Putamen (tissue), 1 donor: ENCODE results near the gene TACR2.

Experiments used
- DNase-seq: peaks from one replicate; pipeline ENCODE4 v3.0.0-alpha.2; 2016; ENCODE audit warnings: low spot score

Gene TACR2

DNA sequence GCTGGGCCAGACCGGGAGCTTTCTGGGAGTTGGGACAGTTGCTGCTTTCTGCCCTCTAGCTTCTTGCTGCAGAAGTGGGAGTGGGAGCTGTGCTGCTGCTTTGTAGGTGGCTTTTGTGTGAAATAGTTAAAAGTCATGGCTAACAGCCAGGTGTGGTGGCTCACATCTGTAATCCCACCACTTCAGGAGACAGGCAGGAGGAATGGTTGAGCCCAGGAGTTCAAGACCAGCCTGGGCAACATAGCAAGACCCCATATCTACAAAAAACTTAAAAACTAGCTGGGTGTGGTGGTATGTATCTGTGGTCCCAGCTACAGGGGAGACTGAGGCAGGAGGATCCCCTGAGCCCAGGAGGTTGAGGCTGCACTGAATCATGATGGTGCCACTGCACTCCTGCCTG, 13.7 kb downstream of the TACR2 start:
- no peak for DNase-seq

DNA sequence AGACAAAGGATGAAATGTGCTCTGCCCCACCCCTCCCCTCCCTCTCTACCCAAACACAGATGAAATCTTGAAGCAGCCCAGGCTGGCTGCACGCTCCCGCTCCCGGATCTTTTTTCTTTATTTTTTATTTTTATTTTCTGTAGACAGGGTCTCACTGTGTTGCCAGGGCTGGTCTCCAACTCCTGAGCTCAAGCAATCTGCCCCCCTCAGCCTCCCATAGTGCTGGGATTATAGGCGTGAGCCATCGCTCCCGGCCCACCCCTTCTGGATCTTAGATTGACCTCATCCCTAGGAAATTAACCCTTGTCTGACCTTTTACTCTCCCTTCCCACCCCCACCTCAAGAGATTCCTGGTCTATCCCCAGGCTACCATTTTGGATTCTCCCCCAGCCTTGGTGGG, 14.3 kb downstream of the TACR2 start:
- DNase-seq = no peak

DNA sequence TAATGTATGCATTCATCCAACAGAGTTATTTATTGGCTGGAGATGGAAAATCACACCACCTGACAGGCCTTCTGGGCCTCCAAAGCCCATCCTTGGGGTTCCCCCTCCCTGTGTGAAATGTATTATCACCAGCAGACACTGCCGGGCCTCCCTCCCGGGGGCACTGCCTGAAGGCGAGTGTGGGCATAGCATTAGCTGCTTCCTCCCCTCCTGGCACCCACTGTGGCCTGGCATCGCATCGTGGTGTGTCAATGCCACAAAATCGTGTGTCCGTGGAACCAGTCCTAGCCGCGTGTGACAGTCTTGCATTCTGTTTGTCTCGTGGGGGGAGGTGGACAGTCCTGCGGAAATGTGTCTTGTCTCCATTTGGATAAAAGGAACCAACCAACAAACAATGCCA, 15.3 kb downstream of the TACR2 start:
- DNase-seq = no peak

DNA sequence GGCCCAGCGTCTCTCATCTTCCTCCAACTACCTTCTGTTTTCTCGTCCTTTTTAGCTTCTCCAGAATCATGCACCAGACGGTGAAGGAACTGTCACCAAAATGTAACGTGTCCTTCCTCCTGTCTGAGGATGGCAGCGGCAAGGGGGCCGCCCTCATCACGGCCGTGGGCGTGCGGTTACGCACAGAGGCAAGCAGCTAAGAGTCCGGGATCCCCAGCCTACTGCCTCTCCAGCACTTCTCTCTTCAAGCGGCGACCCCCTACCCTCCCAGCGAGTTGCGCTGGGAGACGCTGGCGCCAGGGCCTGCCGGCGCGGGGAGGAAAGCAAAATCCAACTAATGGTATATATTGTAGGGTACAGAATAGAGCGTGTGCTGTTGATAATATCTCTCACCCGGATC, 15.8 kb downstream of the TACR2 start:
- DNase-seq = no peak

DNA sequence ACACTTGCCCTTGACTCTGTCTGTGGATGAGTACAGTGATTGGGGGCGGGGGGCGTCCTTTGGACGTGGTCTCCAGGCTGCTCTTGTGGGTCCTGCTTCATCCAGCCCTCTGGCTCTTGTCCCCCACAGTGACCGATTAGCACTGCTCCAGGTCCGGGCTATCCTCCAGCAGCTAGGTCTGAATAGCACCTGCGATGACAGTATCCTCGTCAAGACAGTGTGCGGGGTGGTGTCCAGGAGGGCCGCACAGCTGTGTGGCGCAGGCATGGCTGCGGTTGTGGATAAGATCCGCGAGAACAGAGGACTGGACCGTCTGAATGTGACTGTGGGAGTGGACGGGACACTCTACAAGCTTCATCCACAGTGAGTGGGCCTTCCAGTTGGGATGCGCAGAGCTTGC, 18.3 kb downstream of the TACR2 start:
- no peak for DNase-seq

DNA sequence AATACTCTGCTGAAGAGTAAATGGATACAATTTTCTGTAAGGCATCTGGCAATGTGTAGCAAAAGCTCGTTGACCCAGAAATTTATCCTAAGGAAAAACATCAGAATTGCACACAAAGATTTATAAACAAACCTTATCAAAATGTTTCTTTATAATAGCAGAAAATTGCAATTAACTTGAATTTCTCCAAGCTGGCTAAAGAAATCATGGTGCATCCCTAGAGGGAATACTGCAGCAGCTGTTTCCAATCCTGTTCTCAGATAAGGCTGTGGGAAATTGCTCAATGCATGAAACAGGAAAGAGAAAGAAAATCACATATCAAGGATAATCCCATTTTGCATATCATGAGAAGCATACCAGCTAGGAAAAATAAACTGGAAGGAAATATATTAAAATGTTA, 18.7 kb downstream of the TACR2 start:
- no peak for DNase-seq

DNA sequence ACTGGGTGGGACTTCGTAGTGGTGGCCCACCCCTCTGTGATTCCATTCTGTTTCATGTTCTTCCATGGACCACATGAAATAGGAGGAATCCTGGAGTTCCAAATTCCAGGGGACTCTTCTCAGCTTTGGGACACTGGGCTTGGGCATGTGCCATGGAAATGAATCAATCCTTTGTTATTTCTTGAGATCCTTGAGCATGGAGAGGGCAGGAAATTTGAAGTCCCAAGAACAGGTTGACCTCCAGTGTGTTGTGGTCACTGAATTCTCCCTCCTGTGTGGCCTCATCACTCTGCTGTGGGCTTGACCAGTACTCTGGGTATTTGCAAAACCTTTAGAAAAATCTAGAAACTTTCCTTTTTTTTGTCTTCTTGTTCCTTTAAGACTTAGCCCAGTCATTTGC, 22.7 kb downstream of the TACR2 start:
- DNase-seq = no peak

DNA sequence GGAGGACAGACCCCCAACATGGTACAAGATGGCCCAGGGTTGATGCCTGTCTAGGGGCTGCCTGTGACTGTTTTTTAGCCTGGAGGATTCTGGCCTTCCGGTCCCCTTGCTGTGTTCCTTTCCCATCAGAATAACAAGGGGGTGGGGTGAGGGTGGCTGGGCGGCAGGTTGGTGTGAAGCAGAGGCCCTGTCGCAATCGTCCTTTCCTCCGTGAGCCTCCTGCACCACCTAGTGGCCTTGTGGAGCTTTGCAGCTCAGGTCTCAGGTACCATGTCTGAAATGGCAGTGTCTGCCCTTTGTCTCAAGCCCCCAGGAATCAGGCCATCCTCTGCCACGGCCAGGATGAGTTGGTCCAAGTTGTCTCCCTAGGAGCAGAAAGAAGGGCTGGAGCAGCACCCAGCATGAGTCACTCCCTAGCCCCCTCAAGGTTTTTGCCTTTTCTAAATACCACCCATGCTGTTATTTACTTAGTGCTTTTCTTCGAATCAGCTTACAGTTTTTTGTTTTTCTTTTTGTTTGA, 24.2 kb downstream of the TACR2 start:
- peak; percentile 62 for DNase-seq

DNA sequence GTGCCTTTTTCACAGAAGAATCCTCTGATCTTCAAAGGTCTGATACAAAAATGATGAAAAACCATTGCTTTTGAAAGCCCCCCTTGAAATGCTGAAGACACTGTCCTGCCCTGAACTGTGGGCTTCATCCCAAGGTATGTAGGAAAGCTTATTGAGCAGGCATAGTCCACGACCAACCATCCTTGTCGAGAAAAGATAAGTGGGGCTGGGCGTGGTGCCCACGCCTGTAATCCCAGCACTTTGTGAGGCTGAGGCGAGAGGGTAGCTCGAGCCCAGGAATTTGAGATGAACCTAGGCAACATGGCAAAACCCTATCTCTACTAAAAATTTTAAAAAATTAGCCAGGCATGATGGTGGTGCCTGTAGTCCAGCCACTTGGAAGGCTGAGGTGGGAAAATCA, 25.6 kb downstream of the TACR2 start:
- no peak for DNase-seq

DNA sequence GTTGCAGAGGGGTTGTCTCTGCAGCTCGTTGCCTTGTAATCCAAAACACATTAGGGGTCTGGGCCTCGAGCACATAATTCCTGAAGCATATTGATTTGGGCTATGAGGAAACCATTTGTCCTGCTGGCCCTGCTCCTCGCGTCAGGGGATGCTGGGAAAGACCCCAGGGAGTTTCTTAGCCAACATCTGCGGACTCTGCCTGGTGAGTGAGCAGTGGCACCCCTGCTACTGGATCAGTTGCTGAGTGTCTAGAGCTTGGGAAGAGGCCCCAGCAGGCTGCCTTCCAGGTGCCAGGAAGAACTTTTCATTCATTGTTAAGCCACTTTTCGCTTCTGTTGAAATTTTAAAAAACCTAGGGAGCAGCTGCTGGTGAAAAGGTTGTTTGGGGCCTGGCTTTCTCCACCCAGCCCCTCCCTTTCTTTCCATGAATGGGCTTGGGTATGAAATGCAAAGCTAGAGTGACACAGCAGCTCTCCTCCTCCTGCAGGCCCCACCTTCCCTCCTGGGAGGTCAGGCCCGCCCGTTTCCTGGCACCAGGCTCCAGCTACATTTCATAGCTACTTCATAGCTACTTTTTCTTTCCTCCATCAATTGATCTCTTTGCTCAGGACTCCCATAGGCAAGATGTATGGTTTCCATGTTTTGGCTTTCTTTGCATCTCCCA, 26.8 kb downstream of the TACR2 start:
- no peak for DNase-seq

DNA sequence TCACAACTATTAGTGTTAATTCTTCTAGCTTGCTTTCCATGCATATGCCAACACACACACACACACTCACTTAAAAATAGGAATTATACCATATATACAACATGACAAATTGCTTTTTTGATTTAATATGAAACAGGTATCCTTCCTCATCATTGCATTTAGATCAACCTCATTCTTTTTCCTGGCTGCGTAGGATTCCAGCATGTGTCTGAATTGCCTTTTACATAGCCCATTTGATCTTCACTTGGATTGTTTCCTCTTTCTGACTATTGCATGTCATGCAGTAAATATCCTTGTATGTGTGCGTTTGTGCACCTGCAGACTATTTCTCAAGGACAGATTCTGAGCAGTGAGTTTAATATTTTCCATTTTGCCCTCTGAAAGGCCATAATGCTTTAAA, 28.2 kb downstream of the TACR2 start:
- no peak for DNase-seq

DNA sequence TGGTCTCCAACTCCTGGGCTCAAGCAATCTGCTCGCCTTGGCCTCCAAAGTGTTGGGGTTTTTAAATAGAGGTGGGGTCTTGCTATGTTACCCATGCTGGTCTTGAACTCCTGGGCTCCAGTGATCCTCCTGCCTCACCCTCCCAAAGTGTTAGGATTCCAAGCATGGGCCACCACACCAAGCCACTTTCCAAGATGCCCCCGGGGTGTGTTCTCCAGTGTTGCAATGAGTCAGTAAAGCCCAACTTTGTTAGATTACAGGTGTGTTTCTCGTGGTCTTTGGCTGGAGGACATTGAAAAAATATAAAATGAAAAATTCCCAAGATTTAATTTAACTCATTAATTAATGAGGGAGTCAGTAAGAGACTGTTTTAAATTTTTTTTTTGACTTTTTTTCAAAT, 29.2 kb downstream of the TACR2 start:
- DNase-seq = no peak

DNA sequence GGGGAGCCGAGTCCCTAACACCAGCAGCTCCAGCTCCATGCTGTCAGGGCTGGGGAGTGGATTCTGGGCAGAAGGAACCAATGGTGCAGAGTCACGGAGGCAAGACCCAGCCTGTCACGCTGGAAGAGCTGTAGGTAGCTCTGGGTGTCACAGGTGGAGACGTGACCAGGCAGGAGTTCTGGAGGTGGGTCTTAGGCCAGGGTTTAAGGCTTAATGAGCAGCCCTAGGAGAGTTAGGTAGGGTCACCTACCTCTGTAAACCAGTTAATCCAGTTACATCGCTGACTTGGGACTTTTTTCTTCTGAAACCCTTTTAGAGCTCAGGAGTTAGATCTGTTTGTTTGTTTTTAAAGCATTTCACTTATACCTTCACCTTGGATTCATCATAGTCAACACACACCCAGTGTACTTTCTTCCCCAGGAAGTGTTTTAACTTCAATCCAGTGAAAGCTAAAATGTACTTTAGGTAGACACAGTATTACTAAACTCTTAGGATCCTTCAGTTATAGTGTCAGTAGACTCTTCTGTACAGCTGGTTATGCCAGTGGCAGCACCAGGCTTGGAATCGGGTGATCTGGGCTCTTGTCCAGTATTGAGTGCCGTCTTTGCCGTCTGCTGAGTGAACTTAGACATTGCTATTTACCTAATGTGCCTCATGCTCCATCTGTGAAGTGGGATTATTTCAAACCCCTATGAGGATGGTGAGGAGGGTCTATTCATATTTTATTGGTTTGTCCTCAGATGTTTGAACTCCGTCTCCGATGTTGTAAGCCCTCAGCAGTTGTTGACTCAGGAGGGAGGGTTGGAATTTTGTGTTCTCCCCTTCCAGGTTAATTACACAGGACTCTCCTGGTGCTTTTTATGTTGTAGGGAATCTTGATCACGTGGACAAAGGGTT, 31.0 kb downstream of the TACR2 start:
- no peak for DNase-seq

DNA sequence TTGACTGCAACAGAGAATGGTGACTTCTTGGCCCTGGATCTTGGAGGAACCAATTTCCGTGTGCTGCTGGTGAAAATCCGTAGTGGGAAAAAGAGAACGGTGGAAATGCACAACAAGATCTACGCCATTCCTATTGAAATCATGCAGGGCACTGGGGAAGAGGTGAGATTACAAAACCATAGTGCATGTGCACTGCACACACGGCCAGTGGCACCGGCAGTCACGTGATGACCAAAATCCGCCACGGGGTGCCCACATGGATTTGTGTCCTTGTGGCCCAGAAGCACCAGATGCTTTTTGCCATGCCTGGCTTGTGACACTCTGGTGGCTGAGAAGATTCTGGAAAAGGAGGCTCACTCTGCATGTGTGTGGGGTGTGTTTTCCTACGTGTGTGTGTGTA, 32.4 kb downstream of the TACR2 start:
- DNase-seq = no peak

DNA sequence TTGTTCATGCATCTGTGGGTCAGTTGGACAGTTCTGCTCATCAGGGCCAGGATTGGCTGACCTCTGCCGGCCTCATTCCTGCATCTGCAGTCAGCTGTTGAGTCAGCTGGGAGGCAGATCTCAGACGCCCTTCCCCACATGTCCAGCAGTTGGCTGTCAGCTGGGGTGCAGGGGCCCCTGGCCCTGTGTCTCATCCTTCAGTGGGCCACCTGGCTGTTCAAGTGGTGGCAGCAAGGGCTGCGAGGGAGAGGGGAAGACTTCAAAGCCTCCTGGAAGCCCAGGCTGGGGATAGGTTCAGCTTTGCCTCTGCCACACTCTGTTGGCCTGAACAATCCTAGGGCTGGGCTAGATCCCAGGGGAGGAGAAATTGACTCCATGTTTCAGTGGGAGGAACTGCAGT, 33.2 kb downstream of the TACR2 start:
- DNase-seq = no peak

DNA sequence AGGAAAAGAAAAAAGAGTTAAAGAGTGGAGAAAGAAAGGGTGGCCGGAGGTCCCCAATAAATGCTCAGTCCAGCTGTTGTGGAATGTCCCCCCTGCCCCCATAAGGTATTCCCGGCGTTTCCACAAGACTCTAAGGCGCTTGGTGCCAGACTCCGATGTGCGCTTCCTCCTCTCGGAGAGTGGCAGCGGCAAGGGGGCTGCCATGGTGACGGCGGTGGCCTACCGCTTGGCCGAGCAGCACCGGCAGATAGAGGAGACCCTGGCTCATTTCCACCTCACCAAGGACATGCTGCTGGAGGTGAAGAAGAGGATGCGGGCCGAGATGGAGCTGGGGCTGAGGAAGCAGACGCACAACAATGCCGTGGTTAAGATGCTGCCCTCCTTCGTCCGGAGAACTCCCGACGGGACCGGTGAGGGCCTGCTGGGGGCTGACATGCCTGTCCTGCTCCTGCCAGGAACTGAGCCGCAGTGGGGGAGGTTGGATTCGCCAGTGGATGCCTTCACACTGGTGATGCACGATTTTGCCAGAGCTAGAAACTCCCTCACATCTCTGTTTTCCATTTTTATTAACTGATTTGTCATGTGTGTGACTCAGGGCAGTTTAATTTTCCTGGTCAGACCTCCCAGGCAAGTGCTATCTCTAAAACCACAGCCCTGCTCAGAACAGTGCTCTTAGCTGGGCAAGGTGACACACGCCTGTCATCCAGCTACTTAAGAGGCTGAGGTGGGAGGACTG, 34.2 kb downstream of the TACR2 start:
- no peak for DNase-seq

DNA sequence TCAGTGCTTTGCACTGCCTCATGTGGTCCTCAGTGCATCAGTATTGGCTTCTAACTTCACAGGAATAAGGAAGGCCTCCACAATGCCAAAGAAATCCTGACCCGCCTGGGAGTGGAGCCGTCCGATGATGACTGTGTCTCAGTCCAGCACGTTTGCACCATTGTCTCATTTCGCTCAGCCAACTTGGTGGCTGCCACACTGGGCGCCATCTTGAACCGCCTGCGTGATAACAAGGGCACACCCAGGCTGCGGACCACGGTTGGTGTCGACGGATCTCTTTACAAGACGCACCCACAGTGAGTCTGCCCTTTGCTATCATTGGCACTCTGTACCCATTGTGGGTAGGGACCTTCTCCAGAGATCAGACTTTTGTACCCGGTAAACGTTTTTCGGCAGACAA, 36.9 kb downstream of the TACR2 start:
- DNase-seq = no peak

DNA sequence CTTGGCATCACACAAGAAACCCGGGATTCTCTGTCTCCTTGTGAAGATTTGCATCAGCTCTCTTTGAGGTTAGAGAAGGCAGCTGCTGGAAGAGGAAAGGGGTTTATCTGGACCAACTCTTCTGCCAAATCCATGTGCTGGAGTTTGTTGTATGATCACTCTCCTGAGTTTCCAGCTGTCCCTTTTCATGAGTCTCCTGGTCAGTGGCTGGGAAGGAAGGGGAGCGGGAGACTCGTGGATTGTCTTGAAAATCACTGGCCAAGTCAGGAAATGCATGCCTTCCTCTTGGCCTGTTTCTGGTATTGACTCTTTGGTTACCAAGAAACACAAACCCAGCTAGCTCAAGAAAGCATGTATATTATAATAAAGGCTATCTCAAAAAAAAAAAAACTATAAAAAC, 38.8 kb downstream of the TACR2 start:
- no peak for DNase-seq

DNA sequence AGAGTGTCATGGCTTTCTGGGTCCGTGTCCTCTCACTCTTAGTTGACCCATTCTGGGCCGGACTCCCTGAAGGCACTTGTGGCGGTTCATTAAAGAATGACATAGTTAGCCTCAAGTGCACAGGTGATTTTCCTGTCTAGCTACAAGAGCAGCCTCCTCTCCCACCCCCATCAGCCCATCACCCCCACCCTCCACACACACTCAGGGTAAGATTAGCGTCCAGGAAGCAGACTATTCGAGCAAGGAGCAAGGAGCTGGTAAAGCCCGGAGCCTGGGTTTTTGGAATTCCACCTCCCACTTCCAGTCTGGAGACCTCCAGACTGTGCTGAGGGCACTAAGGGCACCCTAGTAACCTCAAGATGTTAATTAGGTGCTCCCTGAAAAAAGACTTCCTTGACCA, 39.5 kb downstream of the TACR2 start:
- DNase-seq = no peak

DNA sequence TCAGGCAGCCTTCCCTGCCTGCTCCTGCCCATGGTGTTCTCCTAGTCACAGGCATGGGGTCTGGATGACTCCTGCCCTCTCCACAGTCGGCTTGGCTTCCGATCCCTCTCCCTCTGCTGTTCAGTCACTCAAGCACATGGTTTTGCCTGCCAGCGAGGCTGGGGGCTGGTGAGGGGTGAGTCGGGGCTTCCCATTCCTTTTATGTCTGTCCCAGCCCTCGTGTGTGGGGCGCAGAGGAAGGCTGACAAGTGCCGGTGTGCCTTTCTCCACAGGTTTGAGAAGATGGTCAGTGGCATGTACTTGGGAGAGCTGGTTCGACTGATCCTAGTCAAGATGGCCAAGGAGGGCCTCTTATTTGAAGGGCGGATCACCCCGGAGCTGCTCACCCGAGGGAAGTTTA, 40.1 kb downstream of the TACR2 start:
- no peak for DNase-seq

DNA sequence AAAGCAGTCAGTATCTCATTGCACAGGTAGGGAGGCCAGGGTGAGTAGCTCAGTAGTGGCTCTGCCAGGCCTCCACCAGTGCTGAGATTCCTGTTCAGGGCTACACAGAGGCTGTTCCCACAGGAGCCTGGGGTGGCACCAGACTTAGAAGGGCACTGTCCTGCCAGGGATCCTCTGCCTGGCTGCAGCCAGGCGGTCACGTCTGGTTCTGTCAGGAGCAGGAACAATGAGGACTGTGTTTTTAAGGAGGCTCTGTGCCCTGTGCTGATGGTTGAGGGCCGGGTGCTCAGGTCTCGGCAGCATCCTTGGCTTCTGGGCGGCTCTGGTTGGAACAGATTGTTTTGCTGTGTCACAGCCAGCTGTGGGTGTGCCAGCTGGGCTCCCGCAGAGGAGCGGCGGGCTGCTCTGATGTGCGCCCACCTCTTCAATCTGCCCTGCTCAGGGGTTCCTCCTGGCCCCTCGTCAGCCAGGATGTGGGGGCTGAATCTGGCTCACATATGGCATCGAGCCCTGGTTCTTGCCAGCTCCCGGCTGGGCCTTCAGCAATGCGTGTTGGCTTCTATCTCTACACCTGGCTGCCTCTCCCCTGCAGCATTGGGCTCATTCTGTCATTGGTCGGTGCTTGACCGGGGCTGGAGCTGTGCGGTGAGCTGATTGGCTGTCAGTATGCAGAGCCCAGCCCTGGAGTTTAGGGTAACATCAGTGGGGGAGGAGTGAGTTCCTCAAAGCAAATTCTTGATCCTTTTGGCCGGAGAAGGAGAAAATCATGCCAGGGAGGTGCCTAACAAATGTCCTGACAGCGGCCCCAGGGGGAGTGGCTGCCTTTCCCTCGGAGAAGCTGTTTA, 41.2 kb downstream of the TACR2 start:
- peak; percentile 19 for DNase-seq

DNA sequence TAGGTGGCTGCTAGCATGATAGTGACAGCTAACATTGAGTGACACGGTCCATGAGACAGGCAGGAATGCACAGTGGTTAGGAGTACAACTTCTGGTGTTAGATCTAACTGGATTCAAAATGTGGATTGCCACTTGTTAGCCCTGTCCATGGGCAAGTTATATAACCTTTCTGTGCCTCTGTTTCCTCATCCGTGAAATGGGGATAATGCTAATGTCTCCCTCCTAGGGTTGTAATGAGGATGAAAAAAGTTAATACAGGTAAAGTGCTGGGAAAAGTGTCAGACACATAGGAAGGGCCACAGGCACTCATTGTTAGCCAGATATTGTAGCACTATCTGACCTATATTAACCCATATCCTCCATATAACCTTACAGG, 41.8 kb downstream of the TACR2 start:
- DNase-seq = no peak
